GM10266 (cell line): ENCODE measurements around the gene DGKI.

ENCODE experiments used
- DNase-seq: peaks from one replicate; pipeline ENCODE4 v3.0.0; 2012; ENCODE audit errors: extremely low spot score
- TF ChIP-seq, protein P1 (sequence below): IDR thresholded peaks from 2 replicates; pipeline ENCODE4 v1.5.1; 2012; ENCODE audit warnings: mild to moderate bottlenecking, low read depth; ENCODE audit not compliant: control insufficient read depth, insufficient read depth; ENCODE audit errors: missing control alignments

The DGKI gene

DNA sequence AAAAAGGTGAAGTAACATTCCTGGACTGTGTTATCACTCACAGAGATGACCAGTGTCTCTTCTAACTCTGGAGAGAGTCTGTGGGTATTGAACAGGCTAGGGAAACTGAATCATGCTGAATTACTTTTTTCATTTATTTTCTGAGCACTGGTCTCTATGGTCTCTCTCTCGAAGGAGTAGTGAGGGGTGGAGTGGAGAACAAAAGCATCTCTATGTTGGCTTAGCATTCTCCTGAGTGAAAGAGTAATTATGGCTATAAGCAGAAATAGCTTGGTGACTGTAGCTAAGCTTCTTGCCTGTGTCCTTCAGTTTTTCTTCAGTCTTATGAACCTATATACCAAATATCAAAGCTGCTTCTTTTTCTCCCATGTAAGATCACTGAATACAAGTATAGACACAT, 438.6 kb downstream of the DGKI start:
- TF ChIP-seq, protein P1, sequence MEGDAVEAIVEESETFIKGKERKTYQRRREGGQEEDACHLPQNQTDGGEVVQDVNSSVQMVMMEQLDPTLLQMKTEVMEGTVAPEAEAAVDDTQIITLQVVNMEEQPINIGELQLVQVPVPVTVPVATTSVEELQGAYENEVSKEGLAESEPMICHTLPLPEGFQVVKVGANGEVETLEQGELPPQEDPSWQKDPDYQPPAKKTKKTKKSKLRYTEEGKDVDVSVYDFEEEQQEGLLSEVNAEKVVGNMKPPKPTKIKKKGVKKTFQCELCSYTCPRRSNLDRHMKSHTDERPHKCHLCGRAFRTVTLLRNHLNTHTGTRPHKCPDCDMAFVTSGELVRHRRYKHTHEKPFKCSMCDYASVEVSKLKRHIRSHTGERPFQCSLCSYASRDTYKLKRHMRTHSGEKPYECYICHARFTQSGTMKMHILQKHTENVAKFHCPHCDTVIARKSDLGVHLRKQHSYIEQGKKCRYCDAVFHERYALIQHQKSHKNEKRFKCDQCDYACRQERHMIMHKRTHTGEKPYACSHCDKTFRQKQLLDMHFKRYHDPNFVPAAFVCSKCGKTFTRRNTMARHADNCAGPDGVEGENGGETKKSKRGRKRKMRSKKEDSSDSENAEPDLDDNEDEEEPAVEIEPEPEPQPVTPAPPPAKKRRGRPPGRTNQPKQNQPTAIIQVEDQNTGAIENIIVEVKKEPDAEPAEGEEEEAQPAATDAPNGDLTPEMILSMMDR: no peak

GRCh38 chr7:137407078-137407477, 439.7 kb downstream of the DGKI start:
- DNase-seq: no peak
- TF ChIP-seq, protein P1: no peak

More for the DNA sequence above, 438.6 kb downstream of the DGKI start:
- no peak for DNase-seq

DNA sequence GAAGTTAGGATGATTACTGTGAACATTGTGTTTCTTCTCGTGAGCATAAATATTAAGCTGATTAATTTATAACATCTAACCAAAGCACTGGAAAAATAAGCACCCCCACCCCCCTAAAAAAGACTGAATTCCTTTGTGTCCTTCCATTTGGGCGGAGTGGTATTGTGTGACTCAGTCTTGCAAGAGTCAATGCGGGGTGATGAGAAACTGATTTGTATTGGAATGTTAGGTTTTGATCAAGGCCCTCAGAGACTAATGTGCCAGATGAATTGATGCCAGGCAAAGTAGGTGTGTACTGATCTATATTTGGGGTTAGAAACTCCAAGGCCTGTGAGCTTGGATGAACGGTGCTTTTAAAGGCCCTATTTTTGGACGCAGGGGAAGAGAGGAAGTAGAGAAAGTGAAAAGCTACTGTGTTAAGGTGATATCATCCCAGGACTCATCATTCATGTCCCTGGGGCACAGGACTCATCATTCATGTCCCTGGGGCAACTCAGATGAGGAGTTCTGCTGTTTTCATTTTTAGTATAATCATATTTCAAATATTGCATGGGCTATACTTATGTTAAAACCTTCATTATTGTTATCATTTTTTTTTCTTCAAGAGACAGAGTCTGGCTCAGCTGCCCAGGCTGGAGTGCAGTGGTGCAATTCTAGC, 442.0 kb downstream of the DGKI start:
- no peak for DNase-seq
- TF ChIP-seq, protein P1: no peak

DNA sequence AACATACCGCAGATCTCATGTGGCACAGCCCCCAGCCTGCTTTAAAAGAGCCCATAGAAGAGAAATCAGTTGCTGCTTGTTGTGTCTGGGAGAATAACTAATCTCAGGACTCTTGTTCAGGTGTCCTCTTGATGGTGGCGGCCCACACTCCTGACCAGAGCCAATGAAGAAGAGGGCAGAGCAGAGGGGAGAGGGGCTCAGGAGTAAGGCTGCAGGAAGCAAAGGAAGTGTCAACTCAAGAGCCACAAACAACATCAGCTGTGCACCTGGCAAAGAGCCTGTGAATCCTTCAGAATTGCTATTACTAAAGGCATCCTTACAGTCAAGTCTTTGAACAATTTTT, 443.4 kb downstream of the DGKI start:
- TF ChIP-seq, protein P1: no peak
- DNase-seq: no peak

DNA sequence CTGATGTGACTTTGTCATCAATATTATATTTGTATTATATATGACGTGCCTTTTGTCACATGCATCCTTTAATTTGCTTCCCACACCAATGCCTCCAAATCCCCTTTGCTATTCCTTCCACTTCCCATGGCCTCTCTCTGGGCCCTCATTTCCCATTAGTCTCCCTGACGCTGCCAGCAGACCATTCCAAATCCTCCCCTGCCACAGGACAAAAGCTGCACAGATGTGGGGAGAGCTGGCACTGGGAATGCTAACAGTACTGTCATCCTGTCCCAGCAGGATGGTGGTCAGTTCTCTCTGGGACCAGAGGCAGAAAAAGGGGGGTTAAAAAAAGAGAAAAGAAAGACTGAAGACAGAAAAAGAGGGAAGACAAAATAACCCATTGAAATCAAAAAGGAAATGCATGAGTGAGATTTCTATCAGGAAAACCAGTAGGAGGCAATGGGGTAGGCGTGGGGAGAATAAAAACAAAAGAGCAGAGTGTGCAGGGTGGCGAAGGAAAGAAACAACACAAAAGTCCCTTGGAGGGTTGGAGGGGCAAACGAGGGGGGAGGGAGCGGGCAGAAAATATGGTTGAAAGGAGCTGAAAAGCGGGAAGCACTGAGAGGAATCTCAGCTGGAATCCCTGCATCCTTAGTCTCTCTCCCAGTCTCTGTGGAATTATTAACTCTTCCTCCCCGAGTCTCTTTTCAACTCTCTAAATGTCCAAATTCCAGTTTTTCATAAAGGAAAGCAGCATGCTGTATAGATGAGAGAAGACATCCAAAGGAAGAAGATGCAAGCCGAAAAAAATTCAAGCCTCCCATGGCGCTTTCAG, 444.0 kb downstream of the DGKI start:
- DNase-seq: no peak
- TF ChIP-seq, protein P1: no peak

DNA sequence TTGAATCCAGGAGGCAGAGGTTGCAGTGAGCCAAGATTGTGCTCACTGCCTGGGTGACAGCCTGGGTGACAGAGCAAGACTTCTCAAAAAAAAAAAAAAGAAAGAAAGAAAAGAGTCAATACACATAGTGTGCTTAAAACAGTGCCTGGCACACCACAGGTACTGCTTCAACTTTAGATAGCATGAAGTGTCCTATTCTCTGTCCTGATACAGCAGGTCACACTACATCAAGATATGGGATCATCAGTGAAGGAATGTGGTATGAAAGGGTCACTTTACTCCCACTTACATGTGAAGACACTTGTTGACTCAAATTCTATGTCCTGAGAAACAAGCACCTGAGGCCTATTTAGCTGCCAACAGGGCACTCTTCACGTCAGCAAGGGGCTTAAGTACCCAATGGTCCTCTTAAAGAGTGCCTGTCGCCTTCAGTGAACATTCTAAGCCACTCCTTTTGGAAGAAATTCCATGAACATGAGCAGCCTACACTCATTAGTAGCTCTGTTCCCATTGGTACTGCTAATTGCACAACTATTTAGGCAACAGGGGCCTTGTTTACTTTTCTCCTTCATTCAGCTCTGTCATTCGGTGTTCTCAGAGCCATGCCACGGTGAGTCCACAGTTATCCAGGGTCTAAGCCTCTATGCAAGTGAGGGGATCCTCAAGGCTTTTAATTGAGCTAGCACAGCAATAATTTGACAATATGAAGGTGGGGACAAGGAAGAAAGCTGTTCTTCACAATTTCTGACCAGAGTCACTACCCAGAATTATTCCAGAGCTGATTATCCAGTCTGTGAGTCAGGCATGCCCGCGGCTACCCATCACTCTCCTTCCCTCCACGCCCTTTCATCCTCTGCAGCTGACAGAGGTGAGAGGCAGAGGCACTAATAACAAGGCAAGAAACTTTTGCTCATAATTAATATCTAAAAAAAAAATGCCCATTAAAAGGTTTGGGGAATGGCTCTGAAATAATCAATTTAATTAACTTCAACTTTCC, 446.6 kb downstream of the DGKI start:
- no peak for DNase-seq
- TF ChIP-seq, protein P1: no peak
